Effector memory CD4-positive, alpha-beta T cell (primary cell): ENCODE data around the gene UBE2Z.

Experiments used
- DNase-seq, 3 donors: peaks; one replicate each; pipeline ENCODE4 v3.0.0-alpha.2; 2020
- H3K27ac ChIP-seq: 2 replicates; pipeline ENCODE4 v1.7.0; 2013; ENCODE audit warnings: mild to moderate bottlenecking, low read length, moderate library complexity; ENCODE audit not compliant: insufficient read depth, poor library complexity, severe bottlenecking
- H3K27me3 ChIP-seq: replicated peaks from 2 replicates; pipeline ENCODE4 v1.7.0; 2013; ENCODE audit warnings: mild to moderate bottlenecking, low read length; ENCODE audit not compliant: insufficient read depth, control insufficient read depth, poor library complexity, severe bottlenecking
- H3K36me3 ChIP-seq: 2 replicates; pipeline ENCODE4 v1.7.0; 2013; ENCODE audit warnings: mild to moderate bottlenecking, low read length, moderate library complexity; ENCODE audit not compliant: control insufficient read depth, insufficient read depth
- H3K4me1 ChIP-seq: 2 replicates; pipeline ENCODE4 v1.7.0; 2013; ENCODE audit warnings: low read length, mild to moderate bottlenecking; ENCODE audit not compliant: control insufficient read depth, insufficient read depth, poor library complexity, severe bottlenecking
- H3K4me3 ChIP-seq: 2 replicates; pipeline ENCODE4 v1.7.0; 2013; ENCODE audit warnings: low read length, low read depth, mild to moderate bottlenecking; ENCODE audit not compliant: insufficient read depth, poor library complexity, severe bottlenecking
- H3K9me3 ChIP-seq: 2 replicates; pipeline ENCODE4 v1.7.0; 2013; ENCODE audit warnings: mild to moderate bottlenecking, low read length, moderate library complexity; ENCODE audit not compliant: control insufficient read depth

Gene UBE2Z

DNA sequence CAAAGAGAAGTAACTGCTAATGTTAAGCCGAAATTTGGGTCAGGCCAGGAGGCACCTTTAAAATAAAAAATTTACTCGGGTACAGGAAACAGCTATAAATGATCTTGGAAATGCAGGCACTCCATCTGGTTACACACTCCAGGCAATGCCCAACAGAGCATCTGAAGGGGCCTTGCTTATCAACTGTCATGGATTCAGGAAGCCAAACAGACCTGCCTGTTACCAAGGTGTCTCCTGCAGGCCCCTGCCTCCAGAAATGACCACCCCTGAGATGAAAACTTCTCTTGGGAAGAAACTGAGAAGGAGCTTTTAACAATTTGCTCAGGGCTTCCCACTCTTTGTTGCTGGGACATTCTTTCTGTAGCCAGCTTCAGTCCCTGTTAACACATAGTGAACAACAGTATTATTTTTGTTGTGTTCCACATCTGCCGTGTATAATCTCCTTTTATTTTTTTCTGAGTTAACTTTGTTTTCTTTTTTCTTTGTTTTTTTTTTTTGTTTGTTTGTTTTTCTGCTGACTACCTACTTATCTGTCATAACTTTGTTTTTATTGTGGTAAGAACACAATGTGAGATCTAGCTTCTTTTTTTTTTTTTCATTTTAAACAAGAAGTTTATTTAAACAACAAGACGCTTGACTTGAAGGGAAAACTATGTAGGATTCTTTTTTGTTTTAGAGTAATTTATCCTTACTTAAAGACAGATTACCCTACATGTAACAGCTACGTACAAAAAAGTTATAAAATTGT, 34.3 kb upstream of the UBE2Z start:
- no peak for DNase-seq
- Histone ChIP-seq H3K27ac (no peak overlapping the region), H3K27me3 (no peaks in the 10 kb centered on the region), H3K4me1 (no peaks in the 10 kb centered on the region), H3K36me3 (no peaks in the 10 kb centered on the region), H3K4me3 (no peak overlapping the region), H3K9me3 (no peaks in the 10 kb centered on the region)

DNA sequence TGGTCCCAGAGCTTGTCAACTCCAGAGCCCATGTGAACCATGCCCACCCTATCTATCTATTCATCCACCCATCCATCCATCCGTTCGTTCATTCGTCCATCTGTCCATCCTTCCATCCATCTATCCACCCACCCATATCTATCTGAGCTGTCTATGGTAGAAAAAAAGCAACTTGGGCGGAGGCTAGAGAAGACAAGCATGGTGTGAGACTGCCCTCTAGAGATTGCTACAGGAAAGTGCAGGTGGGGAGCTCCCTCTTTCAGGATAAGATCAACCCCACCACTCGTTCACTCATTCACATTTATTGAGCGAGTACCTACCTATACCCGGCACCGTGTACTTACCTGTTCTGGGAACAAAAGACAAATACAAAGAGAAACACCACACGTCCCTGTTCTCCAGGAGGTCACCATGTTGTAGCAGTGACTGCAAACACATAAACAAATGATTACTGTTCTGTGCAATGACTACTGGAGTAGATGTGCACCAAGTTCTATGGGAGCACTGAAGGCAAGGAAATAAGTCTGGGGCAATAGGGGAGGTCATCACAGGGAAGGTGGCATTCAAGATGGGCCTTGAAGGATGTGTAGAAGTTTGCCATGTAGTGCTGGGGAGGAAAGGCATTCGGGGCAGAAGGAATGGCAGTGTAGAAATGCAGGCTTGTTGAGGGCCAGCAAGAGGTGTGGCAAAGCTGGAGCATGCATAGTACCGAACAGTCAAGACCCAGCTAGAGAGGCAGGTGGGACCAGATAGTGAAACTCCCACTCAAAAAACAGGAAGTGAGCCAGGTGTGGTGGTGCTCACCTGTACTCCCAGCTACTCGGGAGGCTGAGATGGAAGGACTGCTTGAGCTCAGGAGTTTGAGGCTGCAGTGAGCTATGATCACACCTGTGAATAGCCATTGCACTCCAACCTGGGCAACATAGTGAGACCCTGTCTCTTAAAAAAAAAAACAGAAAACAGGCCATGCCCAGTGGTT, 29.0 kb upstream of the UBE2Z start:
- peak; percentile 22 to 38 (median 32) for DNase-seq
- H3K36me3 ChIP-seq, result no peaks in the 10 kb centered on the region
- no peak overlapping the region for H3K4me3 ChIP-seq
- no peaks in the 10 kb centered on the region for H3K27me3 ChIP-seq
- no peaks in the 10 kb centered on the region for H3K4me1 ChIP-seq
- no peaks in the 10 kb centered on the region for H3K9me3 ChIP-seq
- H3K27ac ChIP-seq, result no peak overlapping the region

DNA sequence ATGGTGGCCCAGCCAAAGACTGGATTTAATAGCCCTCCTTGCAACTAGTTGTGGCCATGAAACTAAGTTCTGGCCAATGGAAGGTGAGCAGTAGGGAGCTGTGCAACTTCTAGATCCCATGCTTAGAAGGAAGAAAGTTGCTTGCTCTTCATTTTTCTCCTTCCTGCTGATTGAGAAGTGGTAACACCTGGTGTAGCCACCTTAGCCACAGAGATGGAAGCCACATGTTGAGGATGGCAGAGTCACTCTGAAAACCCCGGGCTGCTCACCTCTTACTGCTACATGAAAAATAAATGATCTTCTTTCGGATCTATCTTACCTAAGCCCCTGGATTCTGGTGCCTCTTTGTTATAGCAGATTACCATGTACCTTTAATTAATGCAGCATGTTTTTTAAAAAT, 25.9 kb upstream of the UBE2Z start:
- no peaks in the 10 kb centered on the region for H3K36me3 ChIP-seq
- H3K27ac ChIP-seq, result no peak overlapping the region
- no peaks in the 10 kb centered on the region for H3K9me3 ChIP-seq
- H3K4me3 ChIP-seq, result no peak overlapping the region
- peaks cover 3% of the 10 kb centered on the region for H3K4me1 ChIP-seq
- DNase-seq, result no peak
- H3K27me3 ChIP-seq, result no peaks in the 10 kb centered on the region

DNA sequence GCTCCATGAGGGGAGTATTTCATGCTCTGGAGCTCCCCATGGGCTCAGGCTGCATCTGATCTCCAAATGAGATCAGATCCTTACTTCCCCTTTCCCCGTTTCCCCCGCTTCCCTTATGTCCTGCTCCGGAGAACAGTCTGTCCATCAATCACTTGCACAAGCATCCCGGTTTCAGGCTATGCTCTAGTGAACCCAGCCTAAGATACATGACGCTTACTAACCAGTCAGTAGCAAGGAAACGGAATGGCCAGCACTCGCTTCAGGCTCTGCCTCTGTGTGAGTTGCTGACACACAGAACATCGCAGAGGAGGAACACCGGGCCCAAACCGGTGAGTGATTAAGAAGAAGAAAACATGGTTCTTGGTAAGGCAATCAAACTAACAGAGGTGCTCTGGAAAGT, 25.0 kb upstream of the UBE2Z start:
- Histone ChIP-seq H3K36me3 (no peaks in the 10 kb centered on the region), H3K27ac (no peak overlapping the region), H3K27me3 (no peaks in the 10 kb centered on the region), H3K4me3 (no peak overlapping the region), H3K9me3 (no peaks in the 10 kb centered on the region), H3K4me1 (peaks cover 3% of the 10 kb centered on the region)
- no peak for DNase-seq

DNA sequence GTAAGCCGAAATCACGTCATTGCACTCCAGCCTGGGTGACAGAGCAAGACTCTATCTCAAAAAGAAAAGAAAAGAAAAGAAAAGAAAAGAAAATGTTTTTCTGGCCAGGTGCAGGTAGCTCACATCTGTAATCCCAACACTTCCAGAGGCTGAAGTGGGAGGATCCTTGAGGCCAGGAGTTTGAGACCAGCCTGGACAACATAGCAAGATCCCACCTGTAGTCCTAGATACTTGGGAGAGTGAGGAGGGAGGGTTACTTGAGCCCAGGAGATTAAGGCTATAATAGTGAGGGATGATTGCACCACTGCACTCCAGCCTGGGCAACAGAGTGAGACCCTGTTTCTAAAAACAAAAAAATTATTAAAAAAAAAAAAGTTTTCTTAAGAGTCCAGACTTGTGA, 18.1 kb upstream of the UBE2Z start:
- H3K27ac ChIP-seq, result no peak overlapping the region
- no peaks in the 10 kb centered on the region for H3K27me3 ChIP-seq
- H3K36me3 ChIP-seq, result peaks cover 6% of the 10 kb centered on the region
- peaks cover 11% of the 10 kb centered on the region for H3K4me1 ChIP-seq
- no peaks in the 10 kb centered on the region for H3K9me3 ChIP-seq
- no peak for DNase-seq
- H3K4me3 ChIP-seq, result no peak overlapping the region

DNA sequence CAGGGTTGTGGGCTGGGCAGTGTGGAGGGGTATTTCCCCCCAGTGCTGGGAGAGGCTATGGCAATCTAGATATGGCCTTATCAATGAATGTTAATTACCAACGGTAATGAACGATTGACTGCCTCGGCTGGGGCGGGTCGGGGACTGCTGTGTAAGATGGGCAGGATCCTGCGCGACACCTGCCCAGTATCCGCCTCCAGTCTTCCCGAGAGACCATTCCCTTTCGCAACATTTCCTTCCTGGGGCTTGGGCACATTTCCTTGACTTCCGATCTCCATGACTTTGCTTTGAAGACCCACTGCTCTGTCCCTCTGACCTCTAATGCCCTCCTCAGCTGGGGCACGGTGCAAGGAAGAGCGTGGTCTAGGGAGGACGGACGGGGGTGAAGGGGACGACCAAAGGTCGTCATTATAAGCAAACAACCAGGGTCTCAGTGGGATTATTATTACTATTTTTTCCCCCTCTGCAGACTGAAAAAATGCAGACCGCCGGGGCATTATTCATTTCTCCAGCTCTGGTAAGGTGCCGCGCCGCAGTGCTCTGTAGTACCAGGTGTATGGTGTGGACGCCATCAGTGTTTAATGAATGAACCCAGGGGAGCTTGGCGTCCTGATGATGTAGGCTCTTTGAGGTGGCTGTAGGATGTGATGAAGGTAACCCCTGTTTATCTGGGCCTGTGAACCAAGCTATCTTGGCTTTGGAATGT, 15.1 kb upstream of the UBE2Z start:
- H3K9me3 ChIP-seq, result no peaks in the 10 kb centered on the region
- peaks cover 25% of the 10 kb centered on the region for H3K36me3 ChIP-seq
- H3K27me3 ChIP-seq, result no peaks in the 10 kb centered on the region
- H3K4me3 ChIP-seq, result peak overlapping the region; percentile 50
- H3K4me1 ChIP-seq, result peaks cover 11% of the 10 kb centered on the region
- peak overlapping the region; percentile 68 for H3K27ac ChIP-seq
- no peak for DNase-seq

DNA sequence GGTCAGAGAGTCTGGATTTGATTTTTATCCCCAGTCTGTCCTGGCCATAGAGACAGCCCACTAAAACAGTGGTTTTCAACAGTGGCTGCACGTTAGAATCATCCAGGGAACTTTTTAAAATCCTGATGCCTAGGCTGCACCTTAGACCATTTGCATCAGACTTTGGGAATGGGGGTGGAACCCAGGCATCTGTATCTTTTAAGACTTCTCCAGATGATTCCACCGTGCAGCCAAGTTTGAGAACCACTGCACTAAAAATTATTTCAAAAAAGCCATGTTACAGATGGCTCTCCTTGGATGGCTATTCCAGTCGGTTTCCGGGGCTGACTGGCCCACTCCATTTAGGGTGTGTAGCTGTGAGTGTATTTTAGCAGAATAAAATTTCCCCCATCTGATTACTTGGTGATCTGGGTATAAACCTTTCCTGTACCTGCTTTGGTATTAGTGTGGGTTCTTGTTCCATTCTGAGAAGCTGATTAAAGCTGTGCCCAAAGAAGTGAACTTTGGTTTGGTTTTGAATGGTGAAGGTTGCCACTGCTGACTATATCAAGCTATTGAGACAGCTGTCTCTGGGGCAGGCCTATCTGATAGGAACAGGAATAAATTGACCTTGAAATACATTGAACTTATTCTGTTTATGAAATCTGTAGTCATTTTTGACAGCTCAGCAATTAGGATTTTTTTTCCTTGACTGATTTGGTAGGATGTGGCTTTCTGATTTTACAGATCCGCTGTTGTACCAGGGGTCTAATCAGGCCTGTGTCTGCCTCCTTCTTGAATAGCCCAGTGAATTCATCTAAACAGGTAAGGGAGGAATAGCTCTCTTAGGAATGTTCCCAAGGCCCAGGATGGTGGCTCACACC, 14.3 kb upstream of the UBE2Z start:
- Histone ChIP-seq H3K27ac (no peak overlapping the region), H3K4me3 (no peak overlapping the region), H3K4me1 (peaks cover 11% of the 10 kb centered on the region), H3K36me3 (peaks cover 25% of the 10 kb centered on the region), H3K27me3 (no peaks in the 10 kb centered on the region), H3K9me3 (no peaks in the 10 kb centered on the region)
- no peak for DNase-seq

DNA sequence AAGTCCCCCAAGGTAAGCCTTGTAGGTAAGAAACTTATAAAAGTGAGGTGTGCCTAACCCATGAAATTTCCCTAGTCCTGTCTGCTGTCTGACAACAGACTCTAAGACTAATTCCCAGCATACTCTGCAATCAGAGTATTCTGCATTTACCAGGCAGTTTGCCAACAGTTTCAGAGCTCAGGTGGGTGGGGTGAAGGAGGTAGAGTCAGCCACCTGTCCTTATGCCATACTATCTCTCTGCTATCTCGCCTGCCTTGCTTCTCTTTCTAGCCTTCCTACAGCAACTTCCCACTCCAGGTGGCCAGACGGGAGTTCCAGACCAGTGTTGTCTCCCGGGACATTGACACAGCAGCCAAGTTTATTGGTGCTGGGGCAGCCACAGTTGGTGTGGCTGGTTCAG, 13.3 kb upstream of the UBE2Z start:
- Histone ChIP-seq H3K4me1 (peaks cover 11% of the 10 kb centered on the region), H3K27ac (no peak overlapping the region), H3K9me3 (no peaks in the 10 kb centered on the region), H3K4me3 (no peak overlapping the region), H3K27me3 (no peaks in the 10 kb centered on the region), H3K36me3 (peaks cover 25% of the 10 kb centered on the region)
- no peak for DNase-seq

DNA sequence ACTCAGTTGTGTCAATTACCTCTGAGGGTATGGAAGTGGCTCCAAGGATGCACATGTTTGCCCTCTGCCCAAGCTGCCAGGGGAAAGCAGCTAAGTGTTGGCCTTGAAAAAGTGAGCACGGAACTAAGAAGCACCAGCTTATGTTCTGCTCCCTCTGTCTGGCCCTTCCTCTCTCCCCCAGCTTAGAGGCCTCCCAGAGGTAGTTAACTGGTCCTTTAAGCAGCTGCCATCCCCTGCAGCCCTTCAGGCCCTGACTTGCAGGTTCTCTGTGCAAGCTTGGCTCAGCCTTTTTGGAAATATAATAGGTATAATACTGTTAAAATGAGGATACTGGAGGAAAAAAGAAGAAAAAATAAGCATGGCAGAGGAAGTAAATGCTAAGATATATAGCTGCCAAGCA, 7.0 kb upstream of the UBE2Z start:
- no peak overlapping the region for H3K4me3 ChIP-seq
- no peaks in the 10 kb centered on the region for H3K27me3 ChIP-seq
- peaks cover 7% of the 10 kb centered on the region for H3K36me3 ChIP-seq
- no peak for DNase-seq
- no peaks in the 10 kb centered on the region for H3K4me1 ChIP-seq
- no peaks in the 10 kb centered on the region for H3K9me3 ChIP-seq
- H3K27ac ChIP-seq, result no peak overlapping the region
